ENCODE results near the gene DLEC1. TPM values are rescaled to one million over a fixed set of nuclear protein-coding genes. Genes with fewer than 3 reads are reported as not detected.
"Not testable (repeated sequence)": the region's sequence is repeated elsewhere in the genome, so short reads cannot be mapped to it uniquely, and the experiment has no call there.

DLEC1 gene
- total RNA-seq, 1 donor, result under 0.01 TPM

DNA sequence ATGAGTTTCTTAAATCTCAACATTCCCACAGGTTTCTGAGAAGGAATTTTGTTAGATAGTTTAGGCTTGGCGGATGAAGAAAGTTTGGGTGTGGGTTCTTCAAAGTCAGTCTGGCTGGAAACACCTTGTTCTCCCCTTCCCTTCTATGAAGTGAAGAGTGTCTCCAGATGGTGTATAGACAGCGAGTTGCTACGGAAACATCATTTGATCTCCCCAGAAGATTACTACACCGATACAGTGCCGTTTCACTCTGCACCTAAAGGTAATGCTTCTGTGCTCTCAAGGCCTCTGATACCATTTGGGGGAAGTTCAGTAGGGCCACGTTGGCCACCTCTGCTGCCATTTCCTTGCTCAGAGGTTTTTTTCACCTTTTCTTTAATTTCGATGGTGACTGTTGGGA, 20.6 kb downstream of the DLEC1 start:
- Histone ChIP-seq H4K20me1 (ENCODE audit: insufficient read depth, low read length) (no peaks in the 10 kb centered on the region), H3K27ac (ENCODE audit: low read depth, low read length) (no peak overlapping the region), H3K27me3 (ENCODE audit: insufficient read depth, low read length) (peaks cover 5% of the 10 kb centered on the region), H3K4me2 (ENCODE audit: insufficient read depth, low read length) (no peak overlapping the region), H3K79me2 (ENCODE audit: insufficient read depth, low read length) (no peaks in the 10 kb centered on the region), H3K9me3 (ENCODE audit: low read depth, low read length) (no peaks in the 10 kb centered on the region), H3K36me3 (ENCODE audit: insufficient read depth, low read length) (no peaks in the 10 kb centered on the region), H2AFZ (ENCODE audit: low read length) (no peak overlapping the region), H3K4me3 (ENCODE audit: insufficient read depth, low read length) (no peak overlapping the region), H3K4me1 (ENCODE audit: insufficient read depth, low read length) (no peaks in the 10 kb centered on the region)
- TF ChIP-seq, protein P1, sequence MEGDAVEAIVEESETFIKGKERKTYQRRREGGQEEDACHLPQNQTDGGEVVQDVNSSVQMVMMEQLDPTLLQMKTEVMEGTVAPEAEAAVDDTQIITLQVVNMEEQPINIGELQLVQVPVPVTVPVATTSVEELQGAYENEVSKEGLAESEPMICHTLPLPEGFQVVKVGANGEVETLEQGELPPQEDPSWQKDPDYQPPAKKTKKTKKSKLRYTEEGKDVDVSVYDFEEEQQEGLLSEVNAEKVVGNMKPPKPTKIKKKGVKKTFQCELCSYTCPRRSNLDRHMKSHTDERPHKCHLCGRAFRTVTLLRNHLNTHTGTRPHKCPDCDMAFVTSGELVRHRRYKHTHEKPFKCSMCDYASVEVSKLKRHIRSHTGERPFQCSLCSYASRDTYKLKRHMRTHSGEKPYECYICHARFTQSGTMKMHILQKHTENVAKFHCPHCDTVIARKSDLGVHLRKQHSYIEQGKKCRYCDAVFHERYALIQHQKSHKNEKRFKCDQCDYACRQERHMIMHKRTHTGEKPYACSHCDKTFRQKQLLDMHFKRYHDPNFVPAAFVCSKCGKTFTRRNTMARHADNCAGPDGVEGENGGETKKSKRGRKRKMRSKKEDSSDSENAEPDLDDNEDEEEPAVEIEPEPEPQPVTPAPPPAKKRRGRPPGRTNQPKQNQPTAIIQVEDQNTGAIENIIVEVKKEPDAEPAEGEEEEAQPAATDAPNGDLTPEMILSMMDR (IDR thresholded peaks at IDR 0.05; ENCODE audit: extremely low read depth, low read depth, low read length), result no peak
- no peak for DNase-seq (ENCODE audit: insufficient read length, low spot score, missing footprints)

DNA sequence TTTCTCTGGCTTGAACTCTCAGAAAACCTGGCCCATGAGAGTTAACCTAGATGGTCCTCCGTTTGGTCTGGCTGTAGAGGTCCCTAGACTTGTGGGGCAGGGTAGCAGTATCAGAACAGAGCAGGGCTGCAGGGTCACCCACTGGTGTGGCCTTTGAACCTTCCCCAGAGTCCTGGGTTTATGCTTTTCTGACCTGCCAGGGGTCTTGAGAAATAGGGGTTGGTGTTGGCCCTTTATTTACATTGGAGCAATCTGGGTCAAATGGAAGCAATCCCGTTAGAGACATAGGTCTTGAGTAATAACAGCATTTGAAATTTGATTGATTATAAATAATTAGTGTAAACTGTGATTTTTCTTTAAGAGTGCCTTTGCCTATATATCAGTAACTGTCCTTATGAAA, 23.8 kb downstream of the DLEC1 start:
- Histone ChIP-seq H3K79me2 (ENCODE audit: insufficient read depth, low read length) (no peaks in the 10 kb centered on the region), H3K9me3 (ENCODE audit: low read depth, low read length) (no peaks in the 10 kb centered on the region), H3K36me3 (ENCODE audit: insufficient read depth, low read length) (no peaks in the 10 kb centered on the region), H2AFZ (ENCODE audit: low read length) (no peak overlapping the region), H3K4me1 (ENCODE audit: insufficient read depth, low read length) (no peaks in the 10 kb centered on the region), H3K4me2 (ENCODE audit: insufficient read depth, low read length) (no peak overlapping the region), H4K20me1 (ENCODE audit: insufficient read depth, low read length) (no peaks in the 10 kb centered on the region), H3K27ac (ENCODE audit: low read depth, low read length) (no peak overlapping the region), H3K27me3 (ENCODE audit: insufficient read depth, low read length) (peaks cover 8% of the 10 kb centered on the region), H3K4me3 (ENCODE audit: insufficient read depth, low read length) (no peak overlapping the region)
- no peak for DNase-seq (ENCODE audit: insufficient read length, low spot score, missing footprints)
- TF ChIP-seq, protein P1 (IDR thresholded peaks at IDR 0.05; ENCODE audit: extremely low read depth, low read depth, low read length), result no peak

DNA sequence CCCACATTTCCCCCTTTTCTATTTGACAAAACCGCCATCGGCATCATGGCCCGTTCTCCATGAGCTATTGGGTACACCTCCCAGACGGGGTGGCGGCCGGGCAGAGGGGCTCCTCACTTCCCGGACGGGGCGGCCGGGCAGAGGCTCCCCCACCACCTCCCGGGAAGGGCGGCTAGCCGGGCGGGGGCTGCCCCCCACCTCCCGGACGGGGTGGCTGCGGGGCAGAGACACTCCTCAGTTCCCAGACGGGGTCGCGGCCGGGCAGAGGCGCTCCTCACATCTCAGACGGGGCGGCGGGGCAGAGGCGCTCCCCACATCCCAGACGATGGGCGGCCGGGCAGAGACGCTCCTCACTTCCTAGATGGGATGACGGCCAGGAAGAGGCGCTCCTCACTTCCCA, 25.4 kb downstream of the DLEC1 start:
- not testable (repeated sequence) for H3K27me3 ChIP-seq (ENCODE audit: insufficient read depth, low read length); H3K79me2 ChIP-seq (ENCODE audit: insufficient read depth, low read length); H3K36me3 ChIP-seq (ENCODE audit: insufficient read depth, low read length); H3K4me3 ChIP-seq (ENCODE audit: insufficient read depth, low read length); H3K9me3 ChIP-seq (ENCODE audit: low read depth, low read length); DNase-seq (ENCODE audit: insufficient read length, low spot score, missing footprints); H4K20me1 ChIP-seq (ENCODE audit: insufficient read depth, low read length); H3K4me1 ChIP-seq (ENCODE audit: insufficient read depth, low read length); H3K27ac ChIP-seq (ENCODE audit: low read depth, low read length); H3K4me2 ChIP-seq (ENCODE audit: insufficient read depth, low read length); H2AFZ ChIP-seq (ENCODE audit: low read length)

DNA sequence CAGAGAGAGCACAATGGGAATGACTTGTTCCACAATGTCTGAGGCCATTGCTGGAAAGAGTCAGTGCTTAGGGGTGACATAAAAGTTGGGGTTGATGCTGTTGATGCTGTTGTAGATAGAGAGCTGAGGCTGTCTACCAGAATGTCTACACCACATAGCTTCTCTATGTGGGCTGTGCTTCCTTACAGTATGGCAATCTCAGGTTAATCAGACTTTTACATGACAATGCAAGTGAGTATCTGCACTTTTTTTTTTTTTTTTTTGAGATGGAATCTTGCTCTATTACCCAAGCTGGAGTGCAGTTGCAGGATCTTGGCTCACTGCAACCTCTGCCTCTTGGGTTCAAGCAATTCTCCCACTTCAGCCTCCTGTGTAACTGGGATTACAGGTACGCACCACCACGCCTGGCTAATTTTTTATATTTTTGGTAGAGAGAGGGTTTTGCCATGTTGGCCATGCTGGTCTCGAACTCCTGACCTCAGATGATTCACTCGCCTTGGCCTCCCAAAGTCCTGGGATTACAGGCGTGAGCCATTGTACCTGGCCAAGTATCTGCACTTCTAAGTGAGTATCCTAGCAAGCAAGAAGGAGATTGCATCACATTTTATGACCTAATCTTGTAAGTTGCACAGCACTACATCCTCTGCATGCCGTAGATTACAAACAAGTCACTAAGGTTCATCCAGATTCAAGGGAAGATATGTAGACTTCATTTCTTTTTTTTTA, 28.7 kb downstream of the DLEC1 start:
- DNase-seq (ENCODE audit: insufficient read length, low spot score, missing footprints), result no peak
- no peak overlapping the region for H3K4me3 ChIP-seq (ENCODE audit: insufficient read depth, low read length)
- H4K20me1 ChIP-seq (ENCODE audit: insufficient read depth, low read length), result no peaks in the 10 kb centered on the region
- H2AFZ ChIP-seq (ENCODE audit: low read length), result no peak overlapping the region
- TF ChIP-seq, protein P1 (IDR thresholded peaks at IDR 0.05; ENCODE audit: extremely low read depth, low read depth, low read length), result no peak
- no peak overlapping the region for H3K27ac ChIP-seq (ENCODE audit: low read depth, low read length)
- no peaks in the 10 kb centered on the region for H3K4me1 ChIP-seq (ENCODE audit: insufficient read depth, low read length)
- peaks cover 7% of the 10 kb centered on the region for H3K27me3 ChIP-seq (ENCODE audit: insufficient read depth, low read length)
- H3K4me2 ChIP-seq (ENCODE audit: insufficient read depth, low read length), result no peak overlapping the region
- H3K9me3 ChIP-seq (ENCODE audit: low read depth, low read length), result no peaks in the 10 kb centered on the region
- no peaks in the 10 kb centered on the region for H3K36me3 ChIP-seq (ENCODE audit: insufficient read depth, low read length)
- H3K79me2 ChIP-seq (ENCODE audit: insufficient read depth, low read length), result no peaks in the 10 kb centered on the region
